Activated CD4-positive, alpha-beta T cell treated with anti-CD3 and anti-CD28 coated beads for 1 hour (primary cell): ENCODE measurements around the gene APOBEC3F.
"Not testable (repeated sequence)": the region's sequence is repeated elsewhere in the genome, so short reads cannot be mapped to it uniquely, and the experiment has no call there.

Experiments
- DNase-seq: peaks from one replicate; pipeline ENCODE4 v3.0.0-alpha.2; 2020

Gene APOBEC3F

GRCh38 chr22:39028281-39028680 lies 12.4 kb upstream of the APOBEC3F start:
- DNase-seq, result no peak

GRCh38 chr22:39029227-39029626 lies 11.4 kb upstream of the APOBEC3F start:
- no peak for DNase-seq

GRCh38 chr22:39030705-39031104 lies 10.0 kb upstream of the APOBEC3F start:
- no peak for DNase-seq

- not testable (repeated sequence) for DNase-seq
These were observed 9.0 kb upstream of the APOBEC3F start for GRCh38 chr22:39031434-39032295.

- DNase-seq, result not testable (repeated sequence)
These were observed 3.6 kb upstream of the APOBEC3F start for GRCh38 chr22:39037071-39037470.

- no peak for DNase-seq
These were observed 1.1 kb upstream of the APOBEC3F start for GRCh38 chr22:39039306-39040126.

- DNase-seq, result not testable (repeated sequence)
These were observed 518 bp upstream of the APOBEC3F start for GRCh38 chr22:39040155-39040537.

- no peak for DNase-seq
These were observed 1.2 kb downstream of the APOBEC3F start for GRCh38 chr22:39041908-39042307.

GRCh38 chr22:39043063-39043462 lies 2.4 kb downstream of the APOBEC3F start:
- not testable (repeated sequence) for DNase-seq

- not testable (repeated sequence) for DNase-seq
These were observed 4.5 kb downstream of the APOBEC3F start for GRCh38 chr22:39045136-39045535.

GRCh38 chr22:39049486-39049885 lies 8.8 kb downstream of the APOBEC3F start:
- DNase-seq, result not testable (repeated sequence)

GRCh38 chr22:39051844-39052495 lies 11.3 kb downstream of the APOBEC3F start:
- DNase-seq, result not testable (repeated sequence)

GRCh38 chr22:39055658-39056057 lies 15.0 kb downstream of the APOBEC3F start:
- no peak for DNase-seq

GRCh38 chr22:39061290-39061689 lies 20.6 kb downstream of the APOBEC3F start:
- DNase-seq, result not testable (repeated sequence)

GRCh38 chr22:39061951-39062350 lies 21.3 kb downstream of the APOBEC3F start:
- not testable (repeated sequence) for DNase-seq

GRCh38 chr22:39063904-39064303 lies 23.2 kb downstream of the APOBEC3F start:
- DNase-seq, result not testable (repeated sequence)

- not testable (repeated sequence) for DNase-seq
These were observed 26.0 kb downstream of the APOBEC3F start for GRCh38 chr22:39066442-39067276.

GRCh38 chr22:39068033-39068785 lies 27.5 kb downstream of the APOBEC3F start:
- DNase-seq, result no peak

GRCh38 chr22:39070186-39070585 lies 29.5 kb downstream of the APOBEC3F start:
- no peak for DNase-seq

GRCh38 chr22:39072581-39072981 lies 31.9 kb downstream of the APOBEC3F start:
- DNase-seq, result not testable (repeated sequence)

- DNase-seq, result no peak
These were observed 33.3 kb downstream of the APOBEC3F start for GRCh38 chr22:39073981-39074380.
